Heart right ventricle (tissue), 16 donors: ENCODE data around the gene NRP2. TPM values are rescaled to one million over a fixed set of nuclear protein-coding genes. Genes with fewer than 3 reads are reported as not detected.

Experiments used
- ATAC-seq, 8 donors: fragments of 200-7000 bp; cut with Tn5 transposase; one replicate each; pipeline ENCODE4 v1.9.1; 2020; ENCODE audit warnings: mild to moderate bottlenecking in 8 of 8, moderate library complexity in 8 of 8, moderate number of reproducible peaks in 1 of 8
- DNase-seq, 2 donors: peaks; one replicate each; pipeline ENCODE4 v3.0.0-alpha.2; 2020
- H3K27ac ChIP-seq, 10 donors: fragments of 200-600 bp; sonication (generic) in 2 of 10; one replicate each; pipeline versions ENCODE4 v1.5.0 to v1.8.0; 2020 to 2022; ENCODE audit warnings: mild to moderate bottlenecking in 3 of 10
- H3K27me3 ChIP-seq, 7 donors: fragments of 200-600 bp; one replicate each; pipeline ENCODE4 v1.8.0; 2021 to 2022; ENCODE audit warnings: mild to moderate bottlenecking in 2 of 7
- H3K36me3 ChIP-seq, 9 donors: fragments of 200-600 bp; sonication (generic) in 1 of 9; one replicate each; pipeline versions ENCODE4 v1.5.0 to v1.8.0; 2020 to 2022; ENCODE audit warnings: mild to moderate bottlenecking in 2 of 9
- H3K4me1 ChIP-seq, 9 donors: fragments of 200-600 bp; sonication (generic) in 1 of 9; one replicate each; pipeline versions ENCODE4 v1.5.0 to v1.8.0; 2020 to 2022; ENCODE audit warnings: mild to moderate bottlenecking in 4 of 9
- H3K4me3 ChIP-seq, 10 donors: fragments of 200-600 bp; sonication (generic) in 2 of 10; one replicate each; pipeline versions ENCODE4 v1.5.0 to v1.8.0; 2020 to 2022; ENCODE audit warnings: mild to moderate bottlenecking in 7 of 10, moderate library complexity in 2 of 10
- H3K9me3 ChIP-seq, 11 donors: fragments of 200-600 bp in 10 of 11; sonication (generic) in 2 of 11; one replicate each; pipeline versions ENCODE4 v1.5.0 to v1.8.0; 2013 to 2022; ENCODE audit warnings: mild to moderate bottlenecking in 2 of 11, control low read depth in 1 of 11, moderate library complexity in 1 of 11
- CTCF ChIP-seq, 9 donors: fragments of 200-600 bp; sonication (generic) in 2 of 9; IDR thresholded peaks; one replicate each; pipeline versions ENCODE4 v1.5.0 to v1.8.0; 2021 to 2022; ENCODE audit warnings: antibody characterized with exemption in 9 of 9, mild to moderate bottlenecking in 5 of 9, moderate library complexity in 1 of 9
- WGBS, 2 donors: extraction: QIAGEN DNeasy Blood & Tissue Kit; methylation state at CpG; one replicate each; pipeline ENCODE4 v1.1.7; 2013; ENCODE audit warnings: inconsistent platforms in 1 of 2; 5-methylcytosine and 5-hydroxymethylcytosine counted together
- intact Hi-C, 10 donors: fragments of 100-400 bp; cut with DNase I; formaldehyde crosslinking; loops; one replicate each; pipeline versions ENCODE4 v1.11.1 to v1.14.2; 2022
- polyA plus RNA-seq, 2 donors: library from polyadenylated mRNA; stranded (reverse); fragments of 200-250 nt; gene quantifications; one replicate each; pipeline ENCODE4 v1.2.3, GENCODE V29; 2013
- total RNA-seq, 10 donors: library from RNA; stranded (reverse); fragmentation: NEBNext Ultra II Directional in 3 of 10; extraction: Animal tissue kit (Norgen Biotek cat#: 25700) in 3 of 10; gene quantifications; one replicate each; pipeline versions ENCODE4 v1.2.1 to v1.2.4, GENCODE V29; 2021 to 2023
- donor health status: Arrhythmogenic right ventricular cardiomyopathy.
- donor health status: ischemic (EF 13 %, LVEDD 7.1; RV severe dilation, severe dysfunction).
- donor health status: healthy with polysubstance abuse.
- donor health status: DM: no; HTN: yes; CAD: no.
- donor health status: DM: no; HTN: no; CAD: no.
- donor health status: ischemic (EF 25% LVEDD 6.9; RV normal size, moderate dysfunction).
- donor health status: ischemic (EF 25% LVEDD 5.7; RV mildly dilated, moderate dysfunction).
- donor health status: healthy.
- donor health status: DM: yes; HTN: yes; CAD: no.
- donor health status: Ischemic cardiomyopathy.
- donor health status: ischemic (EF 35%, LVEDD 5.7; RV mildly dilated, moderate dysfunction).
- donor health status: nonischemic (EF 11% LVEDD 7.7; RV severe dilation, severe dysfunction).
- donor health status: DM: yes; HTN: yes; CAD: no.
- donor health status: PGD.
- donor health status: ischemic (EF 29% LVEDD 5.4; RV normal size, mild dysfunction).
- donor health status: nonischemic (EF 23%, LVEDD 6.1; RV moderate dilation, normal function).

Gene NRP2
- total and polyA plus RNA-seq, 12 donors, result 2.5 to 29.4 (median 8.6) TPM

- WGBS, 2 donors, result 81 to 86% methylated on average over 8 of the region's 8 CpGs
Observed at GRCh38 chr2:205703471-205704126, 21.3 kb downstream of the NRP2 start.

GRCh38 chr2:205704127-205704741 lies 21.9 kb downstream of the NRP2 start:
- H3K4me3 ChIP-seq, result no peak overlapping the region
- peak overlapping the region in 8 of 10 donors; percentile 6 to 84 (median 54) for H3K27ac ChIP-seq
- no peaks in the 10 kb centered on the region for H3K9me3 ChIP-seq
- no peak for TF ChIP-seq CTCF (IDR thresholded peaks at IDR 0.05)
- H3K36me3 ChIP-seq, result no peaks in the 10 kb centered on the region
- H3K4me1 ChIP-seq, result peaks cover 11 to 98% (median 92%) of the 10 kb centered on the region in 9 donors
- DNase-seq, result no peak
- WGBS, 2 donors, result 52 to 61% methylated on average over 9 of the region's 9 CpGs
- peak in 2 of 8 donors; percentile 2 to 24 for ATAC-seq
- intact Hi-C loops, result no loop called here
- H3K27me3 ChIP-seq, result no peaks in the 10 kb centered on the region

More at GRCh38 chr2:205703471-205704126, 21.3 kb downstream of the NRP2 start:
- TF ChIP-seq CTCF (IDR thresholded peaks at IDR 0.05), result no peak
- H3K9me3 ChIP-seq, result no peaks in the 10 kb centered on the region
- DNase-seq (no peak), ATAC-seq (no peak)
- H3K4me3 ChIP-seq, result no peak overlapping the region
- no peaks in the 10 kb centered on the region for H3K36me3 ChIP-seq
- H3K27ac ChIP-seq, result peak overlapping the region in 8 of 10 donors; percentile 6 to 84 (median 44)
- intact Hi-C loops, result no loop called here
- peaks cover 11 to 100% (median 87%) of the 10 kb centered on the region in 9 donors for H3K4me1 ChIP-seq
- no peaks in the 10 kb centered on the region for H3K27me3 ChIP-seq

GRCh38 chr2:205705511-205706349 lies 23.4 kb downstream of the NRP2 start:
- H3K27me3 ChIP-seq, result no peaks in the 10 kb centered on the region
- ATAC-seq, result no peak
- H3K4me3 ChIP-seq, result no peak overlapping the region
- TF ChIP-seq CTCF (IDR thresholded peaks at IDR 0.05), result no peak
- H3K9me3 ChIP-seq, result no peaks in the 10 kb centered on the region
- WGBS, 2 donors, result 79 to 81% methylated on average over 16 of the region's 16 CpGs
- H3K36me3 ChIP-seq, result no peaks in the 10 kb centered on the region
- peak overlapping the region in 8 of 10 donors; percentile 62 to 84 (median 78) for H3K27ac ChIP-seq
- intact Hi-C loops, result no loop called here
- no peak for DNase-seq
- H3K4me1 ChIP-seq, result peaks cover 11 to 87% (median 80%) of the 10 kb centered on the region in 9 donors

DNA sequence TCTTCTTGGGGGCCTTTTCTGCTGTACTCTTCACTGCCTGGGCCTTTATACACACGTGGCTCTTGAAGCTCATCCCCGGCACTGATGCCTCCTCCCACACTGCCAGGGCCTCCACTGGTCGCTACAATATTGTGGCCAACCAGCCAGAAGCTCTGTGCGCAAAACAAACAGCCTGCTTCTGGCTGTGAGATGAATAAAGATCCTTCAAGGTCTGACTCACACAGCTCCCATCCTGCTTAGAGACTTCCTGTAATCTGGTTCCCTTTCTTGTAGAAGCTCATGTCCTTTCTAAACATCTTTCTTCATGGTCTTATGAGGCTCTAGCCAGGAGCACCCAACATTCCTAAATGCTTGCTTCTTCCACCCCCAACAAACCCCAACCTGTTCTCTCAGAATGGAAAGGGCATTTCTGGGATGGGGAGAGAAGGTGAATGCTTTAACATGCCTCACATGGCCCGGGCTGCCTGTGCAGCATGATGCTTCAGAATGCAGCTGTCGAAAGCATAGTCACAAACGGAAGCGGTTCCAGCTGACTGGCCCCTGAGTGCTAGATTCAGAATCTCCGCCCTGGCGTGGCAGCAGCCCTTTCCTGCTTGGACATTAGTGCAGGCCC lies 24.6 kb downstream of the NRP2 start:
- no peak for TF ChIP-seq CTCF (IDR thresholded peaks at IDR 0.05)
- peaks cover 11 to 76% (median 71%) of the 10 kb centered on the region in 9 donors for H3K4me1 ChIP-seq
- peak overlapping the region; percentile 11 to 84 (median 75) for H3K27ac ChIP-seq
- intact Hi-C loops, result no loop called here
- no peaks in the 10 kb centered on the region for H3K27me3 ChIP-seq
- no peaks in the 10 kb centered on the region for H3K36me3 ChIP-seq
- no peaks in the 10 kb centered on the region for H3K9me3 ChIP-seq
- DNase-seq, result peak; percentile 62 to 75
- peak; percentile 71 to 90 (median 80) for ATAC-seq
- whole genome bisulfite sequencing, 2 donors, result 33 to 48% methylated on average over 10 of the region's 10 CpGs
- H3K4me3 ChIP-seq, result peak overlapping the region in 3 of 10 donors; percentile 1 to 19 (median 8)
